CD14-positive monocyte (primary cell): ENCODE results near the gene CFAP61. TPM values are rescaled to one million over a fixed set of nuclear protein-coding genes. Genes with fewer than 3 reads are reported as not detected.

ENCODE experiments used
- DNase-seq, 3 donors: peaks; one replicate each; pipeline ENCODE4 v3.0.0-alpha.2; 2011 to 2022
- H2AFZ ChIP-seq: 2 replicates; pipeline ENCODE4 v1.6.0; 2012; ENCODE audit warnings: mild to moderate bottlenecking, low read depth, low read length, inconsistent platforms; ENCODE audit not compliant: insufficient read depth, poor library complexity, severe bottlenecking
- H3K27ac ChIP-seq, 2 donors: 1 replicate in 1 of 2; 2 replicates in 1 of 2; pipeline ENCODE4 v1.5.1; 2012 to 2013; ENCODE audit warnings: low read length in 2 of 2, control low read depth in 1 of 2, inconsistent platforms in 1 of 2, low read depth in 1 of 2, mild to moderate bottlenecking in 1 of 2
- H3K27me3 ChIP-seq, 2 donors: one replicate each; pipeline versions ENCODE4 v1.6.0 to v1.6.1; 2011 to 2013; ENCODE audit warnings: low read length in 2 of 2; ENCODE audit not compliant: control insufficient read depth in 2 of 2, insufficient read depth in 2 of 2
- H3K36me3 ChIP-seq, 2 donors: replicated peaks in 1 of 2; 1 replicate in 1 of 2; 2 replicates in 1 of 2; pipeline versions ENCODE4 v1.5.1 to v1.6.1; 2012 to 2013; ENCODE audit warnings: low read length in 2 of 2, control low read depth in 1 of 2, inconsistent platforms in 1 of 2, mild to moderate bottlenecking in 1 of 2; ENCODE audit not compliant: insufficient read depth in 2 of 2, control insufficient read depth in 1 of 2
- H3K4me1 ChIP-seq, 2 donors: 1 replicate in 1 of 2; 2 replicates in 1 of 2; pipeline versions ENCODE4 v1.5.1 to v1.6.1; 2012 to 2013; ENCODE audit warnings: low read length in 2 of 2, control low read depth in 1 of 2, inconsistent platforms in 1 of 2, mild to moderate bottlenecking in 1 of 2, moderate library complexity in 1 of 2; ENCODE audit not compliant: insufficient read depth in 2 of 2, control insufficient read depth in 1 of 2
- H3K4me2 ChIP-seq: replicated peaks from 2 replicates; pipeline ENCODE3; 2012; ENCODE audit warnings: low read length, moderate library complexity, mild to moderate bottlenecking; ENCODE audit not compliant: poor library complexity, severe bottlenecking; ENCODE audit errors: extremely low read depth
- H3K4me3 ChIP-seq, 3 experiments: fragments of 200-600 bp in 1 of 3; sonication (generic) in 1 of 3; replicated peaks in 1 of 3; 1 replicate in 2 of 3; 2 replicates in 1 of 3; pipeline ENCODE4 v1.5.1; 2011 to 2013; ENCODE audit warnings: low read length in 3 of 3, mild to moderate bottlenecking in 3 of 3, control low read depth in 2 of 3, low read depth in 2 of 3, inconsistent platforms in 1 of 3, moderate library complexity in 1 of 3
- H3K79me2 ChIP-seq: 2 replicates; pipeline ENCODE4 v1.6.0; 2012; ENCODE audit warnings: mild to moderate bottlenecking, control low read depth, inconsistent platforms, low read length, moderate library complexity; ENCODE audit not compliant: insufficient read depth
- H3K9ac ChIP-seq: 2 replicates; pipeline ENCODE4 v1.6.0; 2017; ENCODE audit warnings: low read length, mild to moderate bottlenecking; ENCODE audit not compliant: insufficient read depth, poor library complexity, severe bottlenecking
- H3K9me3 ChIP-seq, 2 donors: replicated peaks in 1 of 2; 1 replicate in 1 of 2; 2 replicates in 1 of 2; pipeline versions ENCODE4 v1.5.1 to v1.6.1; 2012 to 2013; ENCODE audit warnings: low read length in 2 of 2, control low read depth in 1 of 2; ENCODE audit not compliant: control insufficient read depth in 1 of 2, insufficient read depth in 1 of 2
- H4K20me1 ChIP-seq: 2 replicates; pipeline ENCODE4 v1.6.0; 2012; ENCODE audit warnings: mild to moderate bottlenecking, low read length, control low read depth, moderate library complexity; ENCODE audit not compliant: insufficient read depth
- H3K27ac Mint-ChIP-seq, 7 donors: one replicate each; pipeline ENCODE4 v1.8.0; 2020; ENCODE audit warnings: mild to moderate bottlenecking in 7 of 7, mixed read lengths in 7 of 7, moderate library complexity in 6 of 7, inconsistent platforms in 2 of 7
- H3K27me3 Mint-ChIP-seq, 3 donors: one replicate each; pipeline ENCODE4 v1.8.0; 2021 to 2022; ENCODE audit warnings: low read depth in 3 of 3, mild to moderate bottlenecking in 3 of 3, mixed read lengths in 3 of 3, moderate library complexity in 3 of 3, inconsistent platforms in 1 of 3
- H3K36me3 Mint-ChIP-seq, 2 donors: one replicate each; pipeline ENCODE4 v1.8.0; 2020; ENCODE audit warnings: mixed read lengths in 2 of 2, inconsistent platforms in 1 of 2, mild to moderate bottlenecking in 1 of 2
- H3K4me1 Mint-ChIP-seq: one replicate; pipeline ENCODE4 v1.8.0; 2020; ENCODE audit warnings: mild to moderate bottlenecking, mixed read lengths
- H3K4me3 Mint-ChIP-seq, 2 donors: one replicate each; pipeline ENCODE4 v1.8.0; 2020; ENCODE audit warnings: mild to moderate bottlenecking in 2 of 2, mixed read lengths in 2 of 2, moderate library complexity in 1 of 2
- H3K9me3 Mint-ChIP-seq, 7 donors: one replicate each; pipeline ENCODE4 v1.8.0; 2020 to 2022; ENCODE audit warnings: mixed read lengths in 7 of 7, mild to moderate bottlenecking in 6 of 7, moderate library complexity in 6 of 7, inconsistent platforms in 2 of 7
- CTCF ChIP-seq: fragments of 200-600 bp; IDR thresholded peaks from one replicate; pipeline ENCODE4 v1.8.0; 2022; ENCODE audit warnings: antibody characterized with exemption, mild to moderate bottlenecking
- WGBS: methylation state at CpG from one replicate; pipeline ENCODE4 v1.1.5; 2013; ENCODE audit warnings: missing lambda C conversion rate; ENCODE audit not compliant: insufficient coverage; 5-methylcytosine and 5-hydroxymethylcytosine counted together
- intact Hi-C, 2 donors: fragments of 100-400 bp; cut with micrococcal nuclease; formaldehyde crosslinking; loops; one replicate each; pipeline versions ENCODE4 v1.15.0 to v1.15.1; 2023
- polyA plus RNA-seq, 3 donors: library from polyadenylated mRNA; depleted of rRNA in 1 of 3; unstranded in 2 of 3; stranded (reverse) in 1 of 3; fragments of 300-500 nt in 2 of 3; fragments of >200 nt in 1 of 3; fragmentation: Illumina TruSeq in 2 of 3; gene quantifications; 1 replicate in 2 of 3; 2 replicates in 1 of 3; pipeline ENCODE4 v1.2.3, GENCODE V29; 2012 to 2021

CFAP61 gene
- polyA plus RNA-seq, 3 donors: not detected

- no peak overlapping the region for H3K27ac ChIP-seq
- no peaks in the 10 kb centered on the region for H3K27me3 ChIP-seq
- H3K4me1 ChIP-seq: peaks cover 7% of the 10 kb centered on the region in 2 donors
- no peak overlapping the region for H3K4me3 ChIP-seq
- DNase-seq: no peak
- intact Hi-C loops: no loop called here
- no peaks in the 10 kb centered on the region for H3K9me3 ChIP-seq
- H3K4me3 Mint-ChIP-seq: no peak overlapping the region
- H3K4me1 Mint-ChIP-seq: peaks cover 12% of the 10 kb centered on the region
- no peak for TF ChIP-seq CTCF
- no peak overlapping the region for H2AFZ ChIP-seq
- H3K27me3 Mint-ChIP-seq: peaks cover 1 to 8% (median 5%) of the 10 kb centered on the region in 3 donors
- no peaks in the 10 kb centered on the region for H3K79me2 ChIP-seq
- H3K36me3 Mint-ChIP-seq: no peaks in the 10 kb centered on the region
- no peak overlapping the region for H3K9ac ChIP-seq
- no peaks in the 10 kb centered on the region for H4K20me1 ChIP-seq
- WGBS: 89% methylated on average over 5 of the region's 6 CpGs
- H3K9me3 Mint-ChIP-seq: no peaks in the 10 kb centered on the region
- no peak overlapping the region for H3K27ac Mint-ChIP-seq
- H3K36me3 ChIP-seq: no peaks in the 10 kb centered on the region
- H3K4me2 ChIP-seq: no peak overlapping the region
These were observed 8.1 kb downstream of the CFAP61 start for GRCh38 chr20:20060234-20060998.

- H3K36me3 Mint-ChIP-seq: no peaks in the 10 kb centered on the region
- peaks cover 4 to 12% (median 12%) of the 10 kb centered on the region in 3 donors for H3K27me3 Mint-ChIP-seq
These were observed 11.8 kb downstream of the CFAP61 start for GRCh38 chr20:20063941-20064702.

More at GRCh38 chr20:20063941-20064702, 11.8 kb downstream of the CFAP61 start:
- Histone ChIP-seq H3K4me2 (no peak overlapping the region), H4K20me1 (no peaks in the 10 kb centered on the region), H2AFZ (no peak overlapping the region), H3K79me2 (no peaks in the 10 kb centered on the region), H3K9me3 (no peaks in the 10 kb centered on the region), H3K27ac (no peak overlapping the region), H3K27me3 (no peaks in the 10 kb centered on the region), H3K4me3 (no peak overlapping the region), H3K36me3 (no peaks in the 10 kb centered on the region), H3K9ac (no peak overlapping the region), H3K4me1 (no peaks in the 10 kb centered on the region)
- TF ChIP-seq CTCF: no peak
- Mint-ChIP-seq H3K27ac (no peak overlapping the region), H3K9me3 (no peaks in the 10 kb centered on the region), H3K4me1 (no peaks in the 10 kb centered on the region), H3K4me3 (no peak overlapping the region)
- intact Hi-C loops: no loop called here
- WGBS: 65% methylated on average over 6 of the region's 12 CpGs
- no peak for DNase-seq
